T1000 (cell line): ENCODE results near the gene TNFRSF6B.
A peak's percentile ranks its signal among the peaks of the same experiment; 100 is the strongest.

Experiments used
- DNase-seq: peaks from one replicate; lab custom pipeline; 2025; ENCODE audit warnings: mixed read lengths; lab: John Stamatoyannopoulos, UW

TNFRSF6B gene

DNA sequence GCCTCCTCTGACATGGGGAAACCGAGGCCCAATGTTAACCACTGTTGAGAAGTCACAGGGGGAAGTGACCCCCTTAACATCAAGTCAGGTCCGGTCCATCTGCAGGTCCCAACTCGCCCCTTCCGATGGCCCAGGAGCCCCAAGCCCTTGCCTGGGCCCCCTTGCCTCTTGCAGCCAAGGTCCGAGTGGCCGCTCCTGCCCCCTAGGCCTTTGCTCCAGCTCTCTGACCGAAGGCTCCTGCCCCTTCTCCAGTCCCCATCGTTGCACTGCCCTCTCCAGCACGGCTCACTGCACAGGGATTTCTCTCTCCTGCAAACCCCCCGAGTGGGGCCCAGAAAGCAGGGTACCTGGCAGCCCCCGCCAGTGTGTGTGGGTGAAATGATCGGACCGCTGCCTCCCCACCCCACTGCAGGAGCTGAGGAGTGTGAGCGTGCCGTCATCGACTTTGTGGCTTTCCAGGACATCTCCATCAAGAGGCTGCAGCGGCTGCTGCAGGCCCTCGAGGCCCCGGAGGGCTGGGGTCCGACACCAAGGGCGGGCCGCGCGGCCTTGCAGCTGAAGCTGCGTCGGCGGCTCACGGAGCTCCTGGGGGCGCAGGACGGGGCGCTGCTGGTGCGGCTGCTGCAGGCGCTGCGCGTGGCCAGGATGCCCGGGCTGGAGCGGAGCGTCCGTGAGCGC lies 1.6 kb downstream of the TNFRSF6B start:
- DNase-seq, result no peak

DNA sequence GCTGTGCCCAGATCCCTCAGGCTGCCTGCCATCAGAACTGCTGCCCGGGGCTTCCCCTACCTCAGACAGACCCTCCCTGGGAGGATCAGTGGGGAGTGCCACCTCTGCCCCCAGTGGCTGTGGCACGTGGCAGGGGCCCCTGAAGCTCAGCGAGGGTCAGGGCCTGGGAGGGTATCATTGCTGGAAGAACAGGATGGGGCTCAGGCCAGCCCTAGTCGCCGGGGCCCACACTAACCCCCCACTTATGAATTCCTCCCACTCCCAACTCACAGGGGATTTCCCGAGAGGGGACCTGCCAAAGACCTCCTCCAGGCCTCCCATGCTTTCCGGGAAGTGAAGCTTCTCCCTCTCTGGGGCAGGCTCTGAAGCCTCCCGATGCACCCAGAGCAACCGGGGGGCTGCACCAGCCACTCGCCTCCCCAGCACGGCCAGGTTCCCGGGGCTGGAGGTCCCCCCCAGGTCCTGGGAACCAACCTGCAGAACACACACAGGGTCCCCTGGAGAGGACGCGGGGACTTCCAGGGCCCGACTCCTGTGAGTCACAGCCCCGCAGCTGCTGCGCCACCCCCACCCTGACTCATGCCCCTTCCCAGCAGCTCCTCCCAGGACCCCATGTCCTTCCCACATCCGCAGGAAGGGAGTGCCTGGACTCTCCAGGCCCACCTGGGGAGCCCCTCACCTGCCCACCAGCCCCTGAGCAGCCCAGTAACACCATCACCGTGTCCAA lies 2.5 kb downstream of the TNFRSF6B start:
- DNase-seq, result peak; percentile 61

DNA sequence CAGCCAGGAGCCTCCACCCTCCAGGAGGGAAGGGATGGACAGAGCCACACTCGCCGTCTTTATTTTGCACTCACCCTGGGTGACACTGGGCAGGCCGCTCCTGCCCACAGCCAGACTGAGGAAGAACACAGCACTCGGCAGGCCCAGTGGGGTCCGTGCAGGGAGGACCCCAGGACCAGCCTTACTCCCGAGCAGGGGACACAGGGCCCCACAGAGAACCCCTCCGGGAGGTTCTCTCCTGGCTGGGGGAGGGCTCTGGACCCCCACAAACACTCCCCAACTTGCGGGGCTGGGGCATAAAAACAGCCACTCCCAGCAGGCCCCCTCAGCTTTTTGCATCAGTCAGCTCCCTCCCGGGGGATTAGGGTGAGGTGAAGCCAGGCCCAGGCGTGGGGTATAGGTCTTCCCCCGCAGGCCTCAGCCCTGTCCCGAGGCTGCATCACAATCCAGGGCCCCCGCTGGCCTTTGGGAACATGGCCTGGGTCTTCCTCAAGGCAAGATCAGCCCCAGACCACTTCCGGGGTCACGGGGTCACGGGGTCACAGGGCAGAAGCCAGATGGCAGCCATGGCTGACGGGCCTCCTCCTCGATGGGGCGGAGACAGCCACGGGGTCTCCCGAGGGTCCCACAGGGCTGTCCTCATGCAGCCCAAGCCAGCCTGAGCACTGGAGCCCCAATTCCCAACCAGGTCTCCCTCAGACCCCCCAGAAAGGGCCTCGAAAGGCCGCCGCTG lies 3.2 kb downstream of the TNFRSF6B start:
- DNase-seq, result no peak

DNA sequence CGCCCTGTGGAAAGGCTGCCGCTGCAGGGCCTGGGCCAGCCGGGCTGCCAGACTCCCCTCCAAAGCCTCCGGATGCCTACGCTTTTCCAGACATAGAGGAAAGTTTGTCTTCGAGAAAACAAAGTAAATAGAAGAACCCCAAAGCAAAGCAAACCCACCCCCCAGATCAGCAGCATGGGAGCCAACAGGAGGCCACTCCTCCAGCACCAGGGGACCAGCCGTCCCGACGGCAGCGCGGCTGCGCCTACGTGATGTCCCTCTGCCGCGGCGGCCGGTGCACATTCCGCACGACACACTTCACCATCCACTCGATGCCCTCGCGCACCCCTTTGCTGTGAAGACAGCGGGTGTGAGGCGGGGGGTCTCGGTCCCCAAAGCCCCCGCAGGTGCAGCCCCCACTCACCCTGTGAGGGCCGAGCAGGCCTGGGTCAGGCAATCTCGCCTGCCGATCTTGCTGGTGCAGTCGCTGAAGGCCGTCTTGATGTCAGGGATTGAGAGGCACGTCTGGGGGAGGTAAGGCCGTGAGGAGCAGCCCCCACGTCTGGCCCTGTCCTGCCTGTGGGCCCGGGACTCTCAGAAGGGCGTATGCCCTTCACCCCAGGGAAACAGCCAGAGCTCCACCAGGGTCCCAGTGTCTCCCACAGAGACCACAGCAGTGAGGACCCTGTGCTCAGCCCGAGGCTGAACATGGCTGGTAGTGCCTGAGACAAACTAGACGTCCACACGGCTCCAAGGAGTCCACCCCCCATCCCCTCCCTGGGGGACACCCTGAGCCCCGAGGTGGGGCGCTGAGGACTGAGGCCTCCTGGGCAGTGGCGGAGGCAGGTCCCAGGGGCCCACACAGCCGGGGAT lies 4.0 kb downstream of the TNFRSF6B start:
- no peak for DNase-seq

DNA sequence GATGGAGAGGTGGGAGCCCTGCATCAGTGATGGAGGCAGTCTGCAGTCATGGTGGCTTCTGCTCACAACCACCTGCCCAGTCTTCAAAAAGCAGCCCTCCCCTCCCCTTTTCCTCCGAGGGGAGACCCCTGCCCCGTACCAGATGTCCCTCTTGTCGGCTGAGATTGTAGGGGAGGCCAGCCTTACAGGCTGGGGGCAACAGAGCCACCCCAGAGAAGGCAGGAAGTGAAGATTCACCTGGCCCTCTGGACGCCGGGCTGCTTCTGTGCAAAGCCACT lies 4.5 kb downstream of the TNFRSF6B start:
- DNase-seq, result no peak

DNA sequence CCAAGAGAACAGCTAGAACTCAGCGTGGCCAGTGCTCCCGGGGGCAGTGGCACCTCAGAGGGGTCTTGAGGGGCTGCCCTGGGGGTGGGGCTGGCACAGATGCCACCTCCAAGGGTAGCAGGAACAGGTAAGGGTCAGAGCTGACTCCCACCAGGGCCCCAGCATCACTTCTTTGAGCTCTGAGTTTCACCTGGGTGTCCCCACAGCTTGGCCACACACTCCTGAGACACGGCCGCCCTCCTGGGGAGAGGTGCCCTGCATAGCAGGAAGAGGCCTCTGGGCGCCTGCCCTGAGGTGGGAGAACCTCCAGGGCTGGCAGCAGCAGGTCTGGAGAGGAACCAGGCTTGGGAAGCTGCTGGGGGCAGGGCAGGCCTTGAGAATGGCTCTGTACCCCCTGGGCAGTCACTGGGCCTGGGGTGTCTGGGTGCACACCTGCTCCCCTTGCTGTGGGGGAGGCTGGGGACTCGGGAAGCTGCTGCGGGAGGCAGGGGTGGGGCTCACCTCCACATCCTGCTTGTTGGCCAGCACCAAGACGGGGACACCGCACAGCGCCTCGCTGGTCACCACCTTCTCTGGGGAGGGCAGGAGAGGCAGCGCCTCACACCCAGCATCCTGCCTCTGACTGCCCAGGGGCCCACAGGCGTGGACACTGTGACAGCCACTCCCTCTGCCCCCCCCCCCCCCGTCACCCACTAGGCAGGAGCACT lies 5.0 kb downstream of the TNFRSF6B start:
- DNase-seq, result no peak

DNA sequence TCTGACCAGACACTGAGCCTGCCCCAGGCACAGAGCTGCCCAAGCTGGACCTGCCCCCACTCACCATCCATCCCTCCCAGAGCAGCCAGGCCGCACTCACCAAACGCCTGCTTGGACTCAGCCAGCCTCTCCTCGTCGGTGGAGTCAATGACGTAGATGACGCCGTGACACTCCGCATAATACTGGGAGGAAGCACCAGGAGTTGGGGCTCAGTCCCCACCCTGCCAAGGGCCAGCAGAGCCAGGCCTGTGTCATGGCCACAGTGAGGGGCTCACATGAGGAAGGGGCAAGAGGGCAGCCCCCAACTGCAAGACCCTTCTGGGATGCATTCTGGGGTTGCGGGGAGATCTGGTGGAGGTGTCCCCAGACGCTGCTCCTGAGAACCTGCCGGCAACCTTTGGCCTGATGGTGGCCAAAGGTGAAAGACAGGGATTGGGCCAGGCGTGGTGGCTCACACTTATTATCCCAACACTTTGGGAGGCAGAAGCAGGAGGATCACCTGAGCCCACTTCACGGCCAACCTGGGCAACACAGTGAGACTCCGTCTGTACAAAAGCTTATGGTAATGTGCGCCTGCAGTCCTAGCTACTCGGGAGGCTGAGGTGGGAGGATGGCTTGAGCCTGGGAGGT lies 5.7 kb downstream of the TNFRSF6B start:
- DNase-seq, result no peak

DNA sequence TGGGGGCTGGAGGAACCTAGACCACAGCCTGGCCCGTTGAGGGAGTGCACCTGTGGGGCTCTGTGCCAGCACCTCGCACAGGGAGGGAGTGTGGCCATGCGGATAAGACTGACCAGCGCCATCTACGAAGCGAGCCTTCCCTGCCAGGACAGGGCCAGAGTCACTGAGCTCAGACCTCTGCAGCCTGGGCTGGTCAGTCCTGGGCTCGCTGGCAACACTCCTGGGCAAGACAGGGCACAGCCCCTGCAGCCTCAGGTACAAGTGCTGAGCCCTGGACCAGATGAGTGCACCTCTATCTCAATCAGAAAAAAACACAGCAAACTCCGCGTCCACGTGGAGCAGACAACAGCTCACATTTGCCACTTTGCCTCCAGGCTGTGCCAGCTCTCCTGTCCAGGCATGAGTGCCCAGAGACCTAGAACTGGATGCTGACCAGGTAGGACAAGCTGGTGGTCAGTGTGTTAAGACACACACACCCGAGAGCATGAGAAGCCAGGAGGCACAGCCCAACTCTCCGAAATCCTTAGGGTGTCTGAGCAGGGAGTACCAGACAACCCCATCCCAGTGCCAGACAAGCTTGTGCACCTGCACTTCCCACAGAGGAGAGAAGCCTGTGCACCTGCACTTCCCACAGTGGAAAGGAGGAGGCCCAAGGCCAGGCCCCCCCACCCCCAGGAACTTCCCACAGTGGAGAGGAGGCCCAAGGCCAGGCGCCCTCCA lies 6.5 kb downstream of the TNFRSF6B start:
- no peak for DNase-seq

DNA sequence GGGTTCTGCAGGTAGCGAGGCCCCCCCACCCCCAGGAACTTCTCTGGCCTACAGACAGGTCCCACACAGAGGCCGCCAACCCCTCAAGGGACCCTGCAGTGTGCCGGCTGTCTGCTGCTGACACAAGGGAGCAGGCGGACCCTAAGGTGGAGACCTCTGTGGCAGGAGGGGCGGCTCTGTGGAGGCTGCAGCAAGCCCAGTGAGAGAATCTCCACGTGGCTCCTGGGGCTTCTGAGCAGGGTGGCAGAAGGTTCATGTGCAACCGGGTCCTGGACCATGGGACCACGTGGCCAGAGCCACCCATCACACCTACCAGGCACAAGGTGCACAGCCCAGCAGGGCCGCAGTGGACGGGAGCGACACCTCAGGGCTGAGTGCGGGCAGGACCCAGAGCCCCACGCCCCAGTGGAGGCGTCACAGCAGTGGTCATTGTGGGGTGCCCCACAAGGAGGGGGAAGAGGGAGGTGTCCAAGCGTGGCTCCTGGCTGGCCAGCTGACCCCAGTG lies 7.1 kb downstream of the TNFRSF6B start:
- no peak for DNase-seq

DNA sequence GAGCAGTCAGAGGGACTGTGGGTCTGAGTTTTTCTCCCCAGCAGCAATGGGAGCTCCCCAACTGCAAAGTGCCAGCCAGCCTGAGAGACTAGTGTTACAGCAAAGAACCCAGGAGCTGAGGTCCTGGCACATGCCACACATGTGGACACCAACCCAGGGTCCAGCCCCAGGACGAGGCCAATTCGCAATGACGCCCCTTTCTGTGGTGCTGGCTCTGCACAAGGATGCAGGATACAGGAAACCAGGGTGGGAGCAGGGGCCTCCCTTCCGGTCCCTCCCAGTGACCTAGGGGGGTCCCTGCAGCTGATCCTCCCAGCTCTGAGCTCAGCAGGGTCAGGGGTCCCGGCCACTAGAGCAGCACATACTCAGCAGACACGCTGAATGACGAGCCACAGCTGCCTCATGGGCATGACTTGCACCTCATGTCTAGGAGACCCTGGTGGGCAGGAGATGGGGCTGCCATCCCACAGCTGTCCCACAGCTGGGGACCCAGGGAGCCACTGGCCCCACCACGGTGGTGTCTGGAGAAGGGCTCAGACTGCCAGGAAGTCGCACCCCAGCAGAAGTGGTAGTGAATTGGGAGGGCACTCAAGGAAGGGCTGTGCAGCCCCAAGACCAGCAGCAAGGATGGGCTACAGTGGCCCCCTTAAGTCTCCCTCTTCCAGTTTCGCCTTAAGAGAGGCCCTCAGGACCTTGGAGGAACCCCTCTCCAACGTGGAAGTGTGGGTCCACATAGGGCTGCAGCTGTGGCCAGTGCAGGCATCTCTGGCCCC lies 7.7 kb downstream of the TNFRSF6B start:
- no peak for DNase-seq

DNA sequence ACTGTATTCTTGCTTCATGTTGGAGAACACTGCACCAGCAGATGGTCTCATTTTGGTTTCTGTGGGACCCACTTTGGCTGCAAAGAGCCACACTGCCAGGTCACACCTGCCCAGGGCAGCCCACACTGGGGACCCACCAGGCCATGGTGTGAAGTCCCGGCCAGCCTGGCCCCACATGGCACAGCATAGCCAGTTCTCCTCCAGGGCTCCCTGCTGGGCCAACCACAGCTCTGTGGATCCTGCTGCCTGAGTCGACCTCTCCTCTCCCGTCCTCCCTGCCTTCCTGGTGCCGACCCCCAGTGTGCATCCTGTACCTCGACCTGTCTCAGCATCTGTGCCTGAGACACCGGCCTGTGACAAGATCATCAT lies 8.3 kb downstream of the TNFRSF6B start:
- DNase-seq, result no peak

DNA sequence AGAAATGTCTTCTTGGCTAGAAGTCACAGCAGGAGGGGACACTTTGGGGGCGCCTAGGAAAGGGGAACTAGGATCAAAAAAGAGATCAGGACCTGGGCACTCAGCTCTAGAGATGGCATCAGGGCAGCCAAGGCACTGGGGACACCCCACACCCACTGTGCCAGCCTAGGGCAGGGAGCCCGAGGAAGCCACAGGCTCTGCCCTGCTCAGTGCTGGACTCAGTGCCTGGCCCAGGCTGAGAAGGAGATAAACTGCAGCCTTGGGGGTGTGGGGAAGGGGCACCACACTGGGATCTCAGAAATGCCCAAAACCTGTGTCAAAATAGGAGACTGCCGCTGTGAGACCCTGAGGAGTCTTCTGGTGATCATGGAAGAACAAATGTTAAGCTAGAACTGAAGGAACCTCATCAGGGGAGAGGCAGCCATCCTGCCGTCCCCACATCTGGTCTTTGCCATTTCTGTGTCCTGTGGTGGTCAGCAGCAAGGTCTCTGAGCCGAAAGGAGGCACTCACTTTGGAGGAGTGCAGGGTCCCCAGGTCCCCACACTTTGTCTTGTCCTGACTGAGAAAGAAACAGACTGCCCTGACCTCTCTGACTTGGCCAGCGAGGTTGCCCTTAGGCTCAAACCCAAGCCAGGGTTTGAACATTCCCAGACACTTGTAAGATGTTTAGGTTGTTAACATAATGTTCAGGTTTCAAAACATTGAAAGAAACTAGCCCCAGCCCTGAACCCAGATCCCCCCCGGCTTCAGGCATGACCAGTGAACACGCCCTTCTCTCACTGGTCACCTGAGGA lies 9.0 kb downstream of the TNFRSF6B start:
- no peak for DNase-seq

DNA sequence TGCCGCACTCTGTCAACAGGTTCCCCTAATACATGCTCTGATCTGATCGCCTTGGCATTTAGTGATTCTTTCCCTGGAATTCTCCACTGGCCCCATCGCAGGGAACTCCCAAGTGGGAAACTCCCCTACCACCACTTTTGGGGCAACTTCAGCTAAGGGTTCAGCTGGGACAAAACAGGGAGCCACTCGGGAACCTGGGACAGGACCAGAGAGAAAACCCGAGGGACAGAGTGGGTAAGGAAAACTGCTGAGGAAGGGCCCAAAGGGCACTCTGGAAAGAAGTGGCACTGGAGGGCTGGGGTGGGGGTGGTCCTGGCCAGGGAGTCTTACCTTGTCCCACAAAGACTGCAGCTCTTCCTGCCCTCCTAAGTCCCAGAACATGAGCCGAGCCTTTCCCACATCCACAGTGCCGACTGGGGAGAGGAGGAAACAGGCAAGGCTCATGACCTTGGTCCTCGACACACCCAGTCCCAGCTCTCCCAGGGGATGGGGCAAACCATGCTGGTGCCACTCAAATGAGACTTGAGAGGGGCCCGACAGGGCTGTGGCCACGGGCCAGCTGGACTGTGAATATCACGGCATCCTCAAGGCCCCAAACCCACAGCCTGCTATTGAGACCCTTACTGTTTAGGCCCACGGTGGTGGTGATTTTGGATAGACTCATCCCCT lies 9.7 kb downstream of the TNFRSF6B start:
- DNase-seq, result no peak

DNA sequence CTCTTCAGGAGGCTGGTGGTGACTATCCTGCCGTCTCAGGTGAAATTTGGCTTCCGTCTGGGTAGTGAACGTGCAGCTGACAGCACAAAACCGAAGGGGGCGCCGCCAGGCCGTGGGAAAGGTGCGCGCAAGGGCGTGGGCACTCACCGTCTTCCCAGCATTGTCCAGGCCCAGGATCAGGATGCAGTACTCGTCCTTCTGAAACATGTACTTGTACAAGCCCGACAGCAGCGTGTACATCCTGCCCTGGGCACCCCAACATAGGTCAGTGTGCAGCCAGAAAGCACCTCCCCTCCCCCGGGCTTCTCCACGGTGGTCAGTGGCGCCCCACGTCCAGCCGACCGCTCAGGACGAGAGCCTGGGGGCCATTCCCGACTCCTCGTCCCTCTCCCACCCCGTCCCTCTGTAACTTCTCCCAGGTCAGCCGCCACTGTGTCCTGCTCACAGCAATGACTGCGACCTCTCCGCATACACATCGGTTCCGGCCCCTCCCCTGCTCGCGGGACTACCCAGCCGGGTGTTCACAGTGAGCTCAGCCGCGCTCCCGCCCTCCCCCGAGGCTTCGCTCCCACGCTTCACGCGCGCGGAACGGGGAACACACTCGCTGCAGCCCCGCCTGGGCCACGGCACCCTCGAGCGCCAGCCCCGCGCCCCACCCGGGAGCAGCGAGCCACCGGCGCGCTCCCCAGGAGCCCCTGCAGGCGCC lies 10.6 kb downstream of the TNFRSF6B start:
- DNase-seq, result no peak

DNA sequence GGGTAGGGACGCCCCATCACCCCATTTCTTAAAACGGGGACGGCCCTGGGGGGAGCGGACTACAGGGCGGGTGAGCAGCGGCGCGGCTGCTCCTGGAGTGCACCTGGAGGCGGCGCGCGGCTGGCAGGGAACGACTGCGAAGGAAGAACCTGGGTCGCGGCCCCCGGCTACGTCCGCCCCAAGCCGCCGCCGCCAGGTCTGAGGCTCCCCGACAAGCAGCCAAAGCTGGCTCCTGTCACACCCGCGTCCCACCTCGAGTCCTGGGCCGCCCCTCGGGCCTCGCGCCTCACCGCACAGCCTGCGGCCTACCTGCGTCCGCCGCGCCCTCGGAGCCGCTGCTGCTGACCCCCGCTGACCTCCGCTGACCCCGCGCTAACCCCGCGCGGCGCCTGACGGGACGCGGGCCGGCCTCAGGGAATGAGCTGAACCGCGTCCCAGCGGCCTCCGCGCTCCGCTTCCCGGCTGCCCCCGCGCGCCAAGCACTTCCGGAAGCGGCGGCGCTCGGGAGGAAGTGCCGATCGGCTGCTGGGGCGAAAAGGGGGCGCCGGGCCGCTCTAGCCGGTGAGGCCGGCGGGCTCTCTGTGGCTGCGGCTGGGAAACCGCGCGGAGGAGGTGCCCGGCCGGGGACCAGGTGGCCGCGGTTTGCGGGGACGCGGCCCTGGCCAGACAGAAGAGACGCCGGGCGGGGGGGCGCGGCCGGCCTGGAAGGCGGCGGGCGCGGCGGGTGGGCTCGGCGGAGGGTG lies 11.3 kb downstream of the TNFRSF6B start, which contains the start of the genes ARFRP1 and ZGPAT:
Gene ARFRP1 (minus strand): TSS at position 419 of the 743 bp plus-strand sequence. CDS start 885 bp downstream, outside the sequence.
Gene ZGPAT (plus strand): TSS at position 482 of the 743 bp plus-strand sequence. CDS start 542 bp downstream, outside the sequence.
- DNase-seq, result peak; percentile 50

DNA sequence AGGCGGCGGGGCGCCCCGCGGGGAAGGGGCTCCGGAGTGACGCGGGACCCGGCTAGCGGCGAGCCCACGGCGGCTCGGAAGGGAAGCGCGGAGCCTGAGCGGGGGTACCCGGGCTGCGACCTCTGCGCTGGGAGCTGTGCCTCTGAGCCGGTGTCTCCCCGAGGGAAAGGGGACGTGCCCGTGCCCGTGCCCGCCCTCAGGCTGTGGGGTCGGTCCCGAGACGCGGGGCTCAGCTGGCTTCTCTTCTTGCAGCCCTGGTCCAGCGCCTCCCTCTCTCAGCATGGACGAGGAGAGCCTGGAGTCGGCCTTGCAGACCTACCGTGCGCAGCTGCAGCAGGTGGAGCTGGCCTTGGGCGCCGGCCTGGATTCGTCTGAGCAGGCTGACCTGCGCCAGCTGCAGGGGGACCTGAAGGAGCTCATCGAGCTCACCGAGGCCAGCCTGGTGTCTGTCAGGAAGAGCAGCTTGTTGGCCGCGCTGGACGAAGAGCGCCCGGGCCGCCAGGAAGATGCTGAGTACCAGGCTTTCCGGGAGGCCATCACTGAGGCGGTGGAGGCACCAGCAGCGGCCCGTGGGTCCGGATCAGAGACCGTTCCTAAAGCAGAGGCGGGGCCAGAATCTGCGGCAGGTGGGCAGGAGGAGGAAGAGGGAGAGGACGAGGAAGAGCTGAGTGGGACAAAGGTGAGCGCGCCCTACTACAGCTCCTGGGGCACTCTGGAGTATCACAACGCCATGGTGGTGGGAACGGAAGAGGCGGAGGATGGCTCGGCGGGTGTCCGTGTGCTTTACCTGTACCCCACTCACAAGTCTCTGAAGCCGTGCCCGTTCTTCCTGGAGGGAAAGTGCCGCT lies 12.1 kb downstream of the TNFRSF6B start:
- no peak for DNase-seq
